Colonic mucosa (tissue), 4 donors: ENCODE results near the gene MFSD2A. TPM values are rescaled to one million over a fixed set of nuclear protein-coding genes. Genes with fewer than 3 reads are reported as not detected.

Experiments
- DNase-seq: peaks from one replicate; pipeline ENCODE4 v3.0.0-alpha.2; 2020
- H3K27ac ChIP-seq: fragments of 200-600 bp; one replicate; pipeline ENCODE4 v1.8.0; 2021
- H3K27me3 ChIP-seq: fragments of 200-600 bp; one replicate; pipeline ENCODE4 v1.8.0; 2021
- H3K36me3 ChIP-seq: fragments of 200-600 bp; one replicate; pipeline ENCODE4 v1.8.0; 2021
- H3K4me1 ChIP-seq: fragments of 200-600 bp; one replicate; pipeline ENCODE4 v1.8.0; 2021; ENCODE audit warnings: mild to moderate bottlenecking
- H3K4me3 ChIP-seq: fragments of 200-600 bp; one replicate; pipeline ENCODE4 v1.8.0; 2021
- H3K9ac ChIP-seq, 2 donors: one replicate each; pipeline ENCODE4 v1.7.0; 2013; ENCODE audit warnings: control low read depth in 2 of 2, low read depth in 2 of 2, low read length in 2 of 2
- H3K9me3 ChIP-seq: fragments of 200-600 bp; one replicate; pipeline ENCODE4 v1.8.0; 2021
- CTCF ChIP-seq: fragments of 200-600 bp; IDR thresholded peaks from one replicate; pipeline ENCODE4 v1.8.0; 2022; ENCODE audit warnings: antibody characterized with exemption, mild to moderate bottlenecking
- intact Hi-C: fragments of 100-400 bp; cut with DNase I; formaldehyde crosslinking; loops from one replicate; pipeline ENCODE4 v1.14.1; 2022
- total RNA-seq, 2 donors: library from RNA; stranded (reverse); fragmentation: NEBNext Ultra II Directional in 1 of 2; extraction: Animal tissue kit (Norgen Biotek cat#: 25700) in 1 of 2; gene quantifications; one replicate each; pipeline ENCODE4 v1.2.1, GENCODE V29; 2021
- donor health status: healthy.
- donor health status: DM: no; HTN: no; CAD: no.
- donor health status: DM: no; HTN: no; CAD: no.

Gene MFSD2A
- total RNA-seq, 2 donors from 2014 or later = 15.6 to 27.2 TPM

GRCh38 chr1:39952359-39953110 is 2.4 kb upstream of the MFSD2A start:
- no peaks in the 10 kb centered on the region for H3K36me3 ChIP-seq
- intact Hi-C loops = no loop called here
- no peaks in the 10 kb centered on the region for H3K27me3 ChIP-seq
- TF ChIP-seq CTCF = no peak
- H3K9me3 ChIP-seq = no peaks in the 10 kb centered on the region
- H3K4me3 ChIP-seq = no peak overlapping the region
- peaks cover 2% of the 10 kb centered on the region for H3K4me1 ChIP-seq
- no peak overlapping the region for H3K9ac ChIP-seq
- DNase-seq = no peak
- no peak overlapping the region for H3K27ac ChIP-seq

- Histone ChIP-seq H3K4me3 (peak overlapping the region; percentile 83), H3K9ac (peak overlapping the region; percentile 55 to 71), H3K4me1 (peaks cover 2% of the 10 kb centered on the region), H3K9me3 (no peaks in the 10 kb centered on the region), H3K27ac (no peak overlapping the region), H3K36me3 (no peaks in the 10 kb centered on the region), H3K27me3 (no peaks in the 10 kb centered on the region)
- peak; percentile 28 for DNase-seq
- intact Hi-C loops = no loop called here
- no peak for TF ChIP-seq CTCF
These were observed 548 bp upstream of the MFSD2A start for GRCh38 chr1:39954324-39954869.

GRCh38 chr1:39955547-39956539 is 898 bp downstream of the MFSD2A start:
- no peaks in the 10 kb centered on the region for H3K36me3 ChIP-seq
- H3K27me3 ChIP-seq = no peaks in the 10 kb centered on the region
- no peaks in the 10 kb centered on the region for H3K9me3 ChIP-seq
- H3K4me1 ChIP-seq = peaks cover 2% of the 10 kb centered on the region
- intact Hi-C loops = no loop called here
- H3K4me3 ChIP-seq = peak overlapping the region; percentile 83
- H3K9ac ChIP-seq = peak overlapping the region; percentile 88 to 91
- TF ChIP-seq CTCF = no peak
- DNase-seq = peak; percentile 71
- H3K27ac ChIP-seq = peak overlapping the region; percentile 24

- H3K27ac ChIP-seq = no peak overlapping the region
- no peaks in the 10 kb centered on the region for H3K9me3 ChIP-seq
- intact Hi-C loops = no loop called here
- H3K4me3 ChIP-seq = no peak overlapping the region
- DNase-seq = no peak
- H3K4me1 ChIP-seq = peaks cover 2% of the 10 kb centered on the region
- no peaks in the 10 kb centered on the region for H3K36me3 ChIP-seq
- no peak for TF ChIP-seq CTCF
- H3K27me3 ChIP-seq = no peaks in the 10 kb centered on the region
- no peak overlapping the region for H3K9ac ChIP-seq
These were observed 2.5 kb downstream of the MFSD2A start for GRCh38 chr1:39957299-39958015.
